Activated naive CD8-positive, alpha-beta T cell (primary cell): ENCODE measurements around the gene TBC1D17.
"Not testable (repeated sequence)": the region's sequence is repeated elsewhere in the genome, so short reads cannot be mapped to it uniquely, and the experiment has no call there.

Source experiments
- H3K27ac Mint-ChIP-seq: one replicate; pipeline ENCODE4 v1.8.0; 2021; ENCODE audit warnings: mixed read lengths
- H3K27me3 Mint-ChIP-seq: one replicate; pipeline ENCODE4 v1.8.0; 2021; ENCODE audit warnings: mixed read lengths
- H3K36me3 Mint-ChIP-seq: one replicate; pipeline ENCODE4 v1.8.0; 2021; ENCODE audit warnings: mixed read lengths
- H3K4me1 Mint-ChIP-seq: one replicate; pipeline ENCODE4 v1.8.0; 2021; ENCODE audit warnings: low read depth, mixed read lengths
- H3K4me3 Mint-ChIP-seq: one replicate; pipeline ENCODE4 v1.8.0; 2021; ENCODE audit warnings: mild to moderate bottlenecking, mixed read lengths
- H3K9me3 Mint-ChIP-seq: one replicate; pipeline ENCODE4 v1.8.0; 2021; ENCODE audit warnings: low read depth, mixed read lengths

The TBC1D17 gene

DNA sequence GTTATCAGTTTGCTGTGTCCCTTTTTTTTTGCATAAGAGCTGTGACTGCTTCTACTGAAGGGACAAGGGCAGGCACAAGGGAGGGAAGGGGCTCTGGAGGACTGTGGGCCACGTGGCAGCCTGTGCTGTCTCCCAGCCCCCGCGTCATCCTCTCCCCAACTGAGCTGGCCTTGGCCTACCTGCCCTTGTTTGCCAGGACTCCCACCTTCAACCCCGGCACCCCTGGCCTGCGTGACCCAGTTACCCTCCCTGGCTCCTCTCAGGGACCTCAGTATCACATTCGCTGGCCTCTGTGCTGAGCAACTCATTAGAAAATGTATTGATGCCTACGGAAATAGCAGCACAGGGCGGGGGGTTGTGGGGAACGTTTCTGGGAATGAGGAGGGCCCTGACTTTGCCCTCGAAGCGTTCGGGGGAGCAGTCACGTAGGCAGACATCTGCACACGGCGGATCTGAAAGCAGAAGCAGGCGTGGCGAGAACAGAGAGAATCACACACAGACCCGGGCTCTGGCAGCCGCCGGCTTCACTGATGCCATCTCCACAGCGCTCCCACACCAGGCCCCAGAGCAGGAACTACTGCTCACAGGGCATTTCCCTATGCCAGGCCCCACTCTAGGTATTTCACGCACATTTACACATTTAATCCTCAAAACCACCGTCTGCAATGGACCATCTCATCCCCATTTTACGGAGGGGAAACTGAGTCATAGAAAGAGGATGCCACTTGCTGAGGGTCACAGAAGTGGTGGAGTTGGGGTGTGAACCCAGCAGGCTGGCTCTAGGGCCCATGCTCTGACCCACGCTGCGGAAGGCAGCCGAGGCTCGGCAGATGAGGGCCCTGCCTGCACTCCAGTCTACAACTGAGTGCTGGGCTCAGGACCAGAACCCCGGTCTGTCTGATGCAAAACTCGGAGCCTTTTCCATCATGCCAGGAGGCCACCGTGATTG, 45.8 kb downstream of the TBC1D17 start:
- no peaks in the 10 kb centered on the region for H3K9me3 Mint-ChIP-seq
- H3K36me3 Mint-ChIP-seq = peaks cover 7% of the 10 kb centered on the region
- peaks cover 43% of the 10 kb centered on the region for H3K4me1 Mint-ChIP-seq
- no peaks in the 10 kb centered on the region for H3K27me3 Mint-ChIP-seq
- H3K27ac Mint-ChIP-seq = no peak overlapping the region
- H3K4me3 Mint-ChIP-seq = no peak overlapping the region

DNA sequence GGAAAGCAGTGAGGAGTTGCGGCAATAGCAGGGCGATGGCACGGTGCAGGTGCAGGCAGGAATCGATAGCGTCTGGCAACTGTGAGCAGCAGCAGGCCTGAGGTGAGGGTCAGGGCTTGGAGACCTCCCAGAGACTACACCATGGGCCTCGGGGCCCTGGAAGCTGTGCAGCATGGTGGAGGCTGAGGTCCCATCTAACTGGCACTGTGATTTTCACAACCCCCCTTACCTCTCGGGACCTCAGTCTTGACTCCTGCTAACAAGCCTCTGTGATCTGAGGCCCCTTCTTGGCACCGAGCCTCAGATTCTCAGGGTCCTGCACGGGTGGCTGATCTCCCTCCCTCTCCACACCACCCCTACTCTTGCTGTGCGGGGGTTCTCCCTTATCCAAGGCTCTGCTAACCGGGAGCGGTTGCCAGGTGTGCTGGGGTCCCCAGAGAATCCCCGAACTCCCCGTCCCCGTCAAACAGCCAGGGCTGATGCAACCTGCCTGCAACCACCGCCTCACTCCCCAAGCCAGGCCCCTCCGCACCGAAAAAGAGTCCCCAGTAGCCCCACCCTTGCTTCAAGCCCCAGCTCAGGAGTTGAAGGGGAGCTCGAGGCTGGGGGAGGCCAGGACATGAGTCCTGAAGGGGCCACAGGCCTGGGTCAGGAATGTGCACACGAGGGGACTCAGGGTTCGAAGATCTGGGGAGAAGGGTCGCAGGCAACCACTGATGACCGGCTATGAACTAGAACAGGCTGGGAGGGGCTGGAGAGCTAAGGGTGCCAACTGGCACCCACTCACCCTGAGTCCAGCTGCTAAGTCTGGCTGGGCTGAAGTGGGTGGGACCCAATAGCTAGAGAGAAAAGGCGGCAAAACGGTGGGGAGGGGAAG, 46.7 kb downstream of the TBC1D17 start:
- Mint-ChIP-seq H3K27me3 (no peaks in the 10 kb centered on the region), H3K4me1 (peaks cover 46% of the 10 kb centered on the region), H3K36me3 (peaks cover 7% of the 10 kb centered on the region), H3K27ac (no peak overlapping the region), H3K4me3 (peak overlapping the region; percentile 20), H3K9me3 (no peaks in the 10 kb centered on the region)

DNA sequence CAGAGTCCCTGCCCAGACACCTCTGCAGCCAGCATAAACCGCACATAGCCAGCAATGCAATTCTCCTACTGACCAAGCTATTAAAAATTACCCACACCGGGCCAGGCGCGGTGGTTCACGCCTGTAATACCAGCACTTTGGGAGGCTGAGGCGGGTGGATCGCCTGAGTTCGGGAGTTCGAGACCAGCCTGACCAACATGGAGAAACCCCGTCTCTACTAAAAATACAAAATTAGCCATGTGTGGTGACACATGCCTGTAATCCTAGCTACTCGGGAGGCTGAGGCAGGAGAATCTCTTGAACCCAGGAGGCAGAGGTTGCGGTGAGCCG, 47.3 kb downstream of the TBC1D17 start:
- H3K9me3 Mint-ChIP-seq, H3K27ac Mint-ChIP-seq, H3K27me3 Mint-ChIP-seq, H3K36me3 Mint-ChIP-seq: not testable (repeated sequence)
- Mint-ChIP-seq H3K4me1 (peaks cover 45% of the 10 kb centered on the region), H3K4me3 (peak overlapping the region; percentile 20)

DNA sequence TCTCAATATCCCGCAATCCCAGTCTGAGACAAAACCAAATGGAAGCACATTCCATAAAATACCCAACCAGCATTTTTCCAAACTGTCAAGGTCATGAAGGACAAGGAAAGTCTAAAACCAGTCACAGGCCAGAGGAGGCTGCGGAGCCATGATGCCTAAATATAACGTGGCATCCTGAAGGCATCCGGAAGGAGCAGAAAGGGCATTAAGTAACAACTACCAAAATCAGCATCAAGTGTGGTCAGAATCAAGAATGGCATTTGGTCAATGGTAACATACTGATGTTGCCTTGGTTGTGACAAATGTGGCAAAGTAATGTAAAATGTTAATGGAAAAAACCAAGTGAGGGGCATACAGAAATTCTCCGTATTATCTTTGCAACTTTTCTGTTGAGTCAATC, 48.0 kb downstream of the TBC1D17 start:
- peak overlapping the region; percentile 41 for H3K4me3 Mint-ChIP-seq
- no peaks in the 10 kb centered on the region for H3K9me3 Mint-ChIP-seq
- H3K4me1 Mint-ChIP-seq = peaks cover 48% of the 10 kb centered on the region
- H3K36me3 Mint-ChIP-seq = peaks cover 10% of the 10 kb centered on the region
- H3K27ac Mint-ChIP-seq = no peak overlapping the region
- no peaks in the 10 kb centered on the region for H3K27me3 Mint-ChIP-seq

DNA sequence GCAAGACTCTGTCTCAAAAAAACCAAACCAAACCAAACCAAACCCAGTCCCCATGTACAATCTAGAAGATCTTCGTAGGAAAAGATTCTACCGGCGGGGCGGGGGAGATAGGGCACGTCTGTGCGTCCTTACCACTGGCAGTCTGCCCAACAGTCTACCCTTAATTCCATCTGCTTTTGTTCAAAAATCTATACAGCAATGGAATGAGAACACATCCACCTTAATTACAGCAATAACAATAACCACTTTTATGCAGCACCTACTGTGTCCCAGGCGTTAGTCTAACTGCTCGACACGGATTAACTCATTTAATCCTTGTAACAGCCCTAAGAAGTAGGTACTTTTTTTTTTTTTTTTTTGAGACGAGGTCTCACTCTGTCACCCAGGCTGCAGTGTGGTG, 49.0 kb downstream of the TBC1D17 start:
- Mint-ChIP-seq H3K36me3 (peaks cover 10% of the 10 kb centered on the region), H3K4me1 (peaks cover 46% of the 10 kb centered on the region), H3K9me3 (no peaks in the 10 kb centered on the region), H3K27ac (no peak overlapping the region), H3K4me3 (peak overlapping the region; percentile 65), H3K27me3 (no peaks in the 10 kb centered on the region)

DNA sequence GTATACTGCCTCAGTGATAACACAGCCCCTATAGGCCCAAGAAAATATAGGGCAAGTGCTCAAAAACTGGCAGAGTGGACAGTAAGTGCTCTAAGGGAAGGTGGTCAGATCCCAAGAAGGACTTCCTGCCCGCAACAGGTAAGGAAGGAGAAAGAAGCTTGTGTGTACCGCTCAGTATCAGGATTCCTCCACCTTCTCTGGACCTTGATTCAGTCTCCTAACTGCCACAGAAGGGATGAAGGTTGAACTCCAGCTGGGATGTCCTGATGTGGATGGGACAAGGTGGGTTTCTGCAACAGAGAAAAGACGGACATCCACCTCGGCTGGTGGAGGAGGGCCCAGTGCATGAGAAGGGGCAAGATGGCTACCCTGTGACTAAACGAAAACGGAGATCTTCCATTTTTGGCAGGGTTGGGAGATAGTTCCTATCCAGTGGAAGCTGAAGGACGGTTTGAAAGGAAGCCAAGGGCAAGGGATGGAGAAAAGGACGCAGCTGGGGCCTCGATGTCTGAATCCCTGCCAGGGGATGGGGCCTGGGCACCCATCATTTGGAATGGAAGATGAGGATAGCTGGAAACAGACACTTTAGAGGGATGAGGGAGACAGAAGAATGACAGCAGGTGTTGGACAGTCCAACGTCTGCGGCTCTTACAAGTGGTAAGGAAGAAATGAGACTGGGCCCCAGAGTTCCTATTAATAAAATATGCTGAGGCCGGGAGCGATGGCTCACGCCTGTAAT, 50.2 kb downstream of the TBC1D17 start:
- peaks cover 50% of the 10 kb centered on the region for H3K4me1 Mint-ChIP-seq
- H3K9me3 Mint-ChIP-seq = no peaks in the 10 kb centered on the region
- H3K36me3 Mint-ChIP-seq = peaks cover 15% of the 10 kb centered on the region
- peak overlapping the region; percentile 99 for H3K4me3 Mint-ChIP-seq
- H3K27ac Mint-ChIP-seq = peak overlapping the region; percentile 99
- H3K27me3 Mint-ChIP-seq = no peaks in the 10 kb centered on the region

DNA sequence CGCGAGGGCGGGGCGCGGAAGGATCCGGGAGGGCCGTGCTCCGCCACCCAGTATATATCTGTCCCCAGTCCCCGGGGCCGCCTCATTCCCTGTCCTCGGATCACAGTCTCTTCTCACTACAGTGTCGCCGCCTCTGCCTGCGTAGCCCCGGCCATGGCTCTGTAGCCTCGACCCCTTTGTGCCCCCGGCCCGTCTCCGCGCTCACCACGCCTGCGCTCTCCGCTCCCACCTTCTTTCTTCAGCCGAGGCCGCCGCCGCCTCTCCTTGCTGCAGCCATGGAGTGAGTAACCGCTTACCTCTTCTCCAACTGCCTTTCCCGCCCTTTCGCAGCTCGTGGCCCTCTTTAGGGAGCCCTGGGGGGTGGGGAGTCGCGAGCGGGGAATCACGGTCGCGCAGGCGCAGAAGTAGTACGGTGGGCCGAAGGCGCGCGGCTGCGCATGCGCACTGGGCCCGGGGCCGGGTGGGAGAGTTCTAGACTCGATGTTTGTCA, 51.7 kb downstream of the TBC1D17 start, which contains the start of the genes ATF5 and NUP62:
Gene ATF5 (plus strand): TSS at position 85 of the 490 bp plus-strand sequence. CDS start 1,646 bp downstream, outside the sequence.
Gene NUP62 (minus strand): TSS at position 384 of the 490 bp plus-strand sequence. CDS start 19,697 bp downstream, outside the sequence.
- Mint-ChIP-seq H3K4me3 (peak within 1 kb of the TSS; percentile 99), H3K27me3 (no peaks in the 10 kb centered on the region), H3K36me3 (peaks cover 17% of the 10 kb centered on the region), H3K27ac (peak within 1 kb of the TSS; percentile 99), H3K4me1 (peaks cover 55% of the 10 kb centered on the region), H3K9me3 (no peaks in the 10 kb centered on the region)

DNA sequence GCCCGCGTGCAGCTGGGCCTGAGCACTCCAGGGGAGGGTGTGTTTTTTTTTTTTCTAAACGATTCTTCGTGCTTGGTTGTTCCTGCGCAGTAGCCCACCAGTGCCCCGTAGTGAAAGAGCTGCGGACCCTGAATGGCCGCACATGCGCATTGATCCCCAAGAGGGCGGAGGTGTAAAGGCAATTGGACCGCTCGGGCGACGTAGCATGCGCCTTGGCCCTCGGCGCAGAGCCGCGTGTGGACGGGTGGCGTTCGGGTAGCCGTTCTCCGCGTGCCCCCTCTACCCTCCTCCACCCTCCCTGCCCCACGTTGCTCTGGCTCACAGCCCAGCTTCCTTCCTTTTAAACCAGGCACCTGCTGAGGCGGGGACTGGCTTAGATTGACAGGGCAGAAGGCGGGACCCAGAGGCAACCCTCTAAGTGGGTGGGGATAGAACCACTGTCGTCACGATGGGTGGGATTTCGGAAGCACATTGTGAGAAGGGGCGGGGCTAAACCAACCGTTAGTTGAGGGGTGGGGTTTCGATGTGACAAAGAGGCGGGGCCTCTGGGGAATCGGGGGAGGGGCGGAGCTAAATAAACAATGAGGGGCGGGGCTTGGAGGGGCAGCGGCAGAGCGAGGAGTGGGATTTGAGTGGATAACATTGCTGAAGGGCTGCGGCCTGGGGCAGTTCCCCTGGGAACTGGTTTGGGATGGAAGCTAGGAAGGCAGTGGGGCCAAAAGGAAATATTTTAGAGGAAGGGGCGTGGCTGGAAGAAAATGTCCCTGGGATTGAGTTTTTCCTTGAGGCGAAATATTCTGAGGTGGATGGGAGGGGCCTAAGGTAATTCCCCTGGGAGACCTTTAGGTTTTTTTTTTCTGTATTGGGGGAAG, 52.3 kb downstream of the TBC1D17 start:
- Mint-ChIP-seq H3K4me3 (peak overlapping the region; percentile 99), H3K9me3 (no peaks in the 10 kb centered on the region), H3K27me3 (no peaks in the 10 kb centered on the region)

DNA sequence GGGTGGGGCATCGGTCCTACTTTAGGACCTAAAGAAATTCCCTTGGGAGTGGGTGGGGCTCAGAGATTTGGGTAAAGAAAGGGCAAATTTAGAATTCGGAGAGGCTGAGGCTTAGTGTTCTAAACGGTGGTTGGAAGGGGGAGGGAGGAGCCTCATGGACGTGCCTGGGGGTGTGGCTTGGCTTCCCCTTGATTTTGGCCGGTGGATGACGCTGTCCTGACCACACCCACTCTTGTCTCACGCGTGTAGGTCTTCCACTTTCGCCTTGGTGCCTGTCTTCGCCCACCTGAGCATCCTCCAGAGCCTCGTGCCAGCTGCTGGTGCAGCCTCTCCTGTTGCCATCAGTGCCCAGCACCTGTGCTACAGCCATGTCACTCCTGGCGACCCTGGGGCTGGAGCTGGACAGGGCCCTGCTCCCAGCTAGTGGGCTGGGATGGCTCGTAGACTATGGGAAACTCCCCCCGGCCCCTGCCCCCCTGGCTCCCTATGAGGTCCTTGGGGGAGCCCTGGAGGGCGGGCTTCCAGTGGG, 53.0 kb downstream of the TBC1D17 start:
- Mint-ChIP-seq H3K9me3 (no peaks in the 10 kb centered on the region), H3K27me3 (no peaks in the 10 kb centered on the region), H3K27ac (no peak overlapping the region), H3K4me1 (peaks cover 50% of the 10 kb centered on the region), H3K4me3 (no peak overlapping the region), H3K36me3 (peaks cover 14% of the 10 kb centered on the region)

More for the DNA sequence above, 52.3 kb downstream of the TBC1D17 start:
- H3K27ac Mint-ChIP-seq = peak overlapping the region; percentile 99
- H3K36me3 Mint-ChIP-seq = peaks cover 17% of the 10 kb centered on the region
- H3K4me1 Mint-ChIP-seq = peaks cover 55% of the 10 kb centered on the region

DNA sequence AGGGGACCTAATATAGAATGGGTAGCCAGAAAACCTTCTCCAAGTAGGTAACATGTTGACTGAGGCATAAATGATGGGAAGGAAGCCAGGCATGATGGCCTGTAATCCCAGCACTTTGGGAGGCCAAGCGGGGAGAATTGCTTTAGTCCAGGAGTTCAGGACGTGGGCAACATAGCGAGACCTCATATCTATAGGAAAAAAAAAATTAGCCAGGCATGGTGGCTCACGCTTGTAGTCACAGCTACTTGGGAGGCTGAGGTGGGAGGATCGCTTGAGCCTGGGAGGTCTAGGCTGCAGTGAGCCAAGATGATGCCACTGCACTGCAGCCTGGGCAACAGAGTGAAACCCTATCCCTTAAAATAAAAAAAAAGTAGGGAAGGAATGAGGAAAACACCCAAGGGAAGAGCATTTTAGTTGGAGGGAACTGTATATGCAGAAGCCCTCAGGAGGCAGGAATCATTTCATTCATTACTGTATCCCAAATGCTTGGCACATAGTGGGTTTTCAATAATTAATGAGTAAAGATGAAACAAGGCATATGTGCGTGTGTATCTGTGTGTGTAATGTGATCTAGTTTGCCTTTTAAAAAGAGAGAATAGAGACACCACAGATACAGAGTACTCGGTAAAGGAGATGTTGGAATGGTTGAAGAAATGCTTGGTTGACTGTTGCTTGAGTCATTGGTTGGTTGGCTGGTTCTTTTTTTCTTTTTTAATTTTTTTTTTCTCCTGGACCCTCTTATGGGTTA, 54.0 kb downstream of the TBC1D17 start:
- Mint-ChIP-seq H3K9me3 (no peaks in the 10 kb centered on the region), H3K27ac (peak overlapping the region; percentile 11), H3K4me1 (peaks cover 47% of the 10 kb centered on the region), H3K27me3 (no peaks in the 10 kb centered on the region), H3K4me3 (peak overlapping the region; percentile 60), H3K36me3 (peaks cover 14% of the 10 kb centered on the region)

DNA sequence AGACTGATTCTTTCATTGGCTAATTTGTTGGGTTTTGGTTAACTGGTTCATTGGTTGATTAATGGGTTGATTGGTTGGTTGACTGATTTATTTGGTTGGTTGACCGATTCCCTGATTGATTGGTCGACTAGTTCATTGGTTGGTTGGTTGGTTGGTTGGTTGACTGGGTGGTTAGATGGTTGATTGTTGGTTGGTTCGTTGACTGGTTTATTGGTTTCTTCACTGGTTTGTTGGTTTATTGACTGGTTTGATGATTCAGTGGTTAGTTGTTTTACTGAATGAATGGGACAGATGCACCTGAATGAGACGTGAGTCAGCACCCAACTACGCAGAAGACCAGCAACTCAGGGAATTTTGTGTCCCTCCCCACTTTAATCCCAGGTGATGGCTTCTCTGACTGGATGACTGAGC, 54.5 kb downstream of the TBC1D17 start:
- Mint-ChIP-seq H3K4me3 (peak overlapping the region; percentile 60), H3K27ac (peak overlapping the region; percentile 54), H3K27me3 (no peaks in the 10 kb centered on the region), H3K9me3 (no peaks in the 10 kb centered on the region), H3K36me3 (peaks cover 14% of the 10 kb centered on the region), H3K4me1 (peaks cover 44% of the 10 kb centered on the region)

DNA sequence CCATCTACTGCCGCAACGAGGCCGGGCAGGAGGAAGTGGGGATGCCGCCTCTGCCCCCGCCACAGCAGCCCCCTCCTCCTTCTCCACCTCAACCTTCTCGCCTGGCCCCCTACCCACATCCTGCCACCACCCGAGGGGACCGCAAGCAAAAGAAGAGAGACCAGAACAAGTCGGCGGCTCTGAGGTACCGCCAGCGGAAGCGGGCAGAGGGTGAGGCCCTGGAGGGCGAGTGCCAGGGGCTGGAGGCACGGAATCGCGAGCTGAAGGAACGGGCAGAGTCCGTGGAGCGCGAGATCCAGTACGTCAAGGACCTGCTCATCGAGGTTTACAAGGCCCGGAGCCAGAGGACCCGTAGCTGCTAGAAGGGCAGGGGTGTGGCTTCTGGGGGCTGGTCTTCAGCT, 55.2 kb downstream of the TBC1D17 start:
- Mint-ChIP-seq H3K27ac (no peak overlapping the region), H3K4me1 (peaks cover 40% of the 10 kb centered on the region)

DNA sequence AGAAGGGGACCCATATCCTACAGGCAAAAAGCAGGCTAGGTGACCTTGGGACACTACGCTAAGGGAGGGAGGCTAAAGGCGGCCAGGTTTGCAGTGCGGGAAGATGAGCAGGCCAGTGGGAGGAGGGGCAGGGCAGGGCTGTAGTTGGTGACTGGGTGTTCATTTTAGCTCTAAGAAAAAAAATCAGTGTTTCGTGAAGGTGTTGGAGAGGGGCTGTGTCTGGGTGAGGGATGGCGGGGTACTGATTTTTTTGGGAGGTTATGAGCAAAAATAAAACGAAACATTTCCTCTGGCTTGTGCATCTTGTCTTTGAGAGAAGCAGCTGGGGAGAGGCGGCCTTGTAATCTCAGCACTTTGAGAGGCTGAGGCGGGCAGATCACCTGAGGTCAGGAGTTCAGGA, 56.1 kb downstream of the TBC1D17 start:
- Mint-ChIP-seq H3K36me3 (peaks cover 10% of the 10 kb centered on the region), H3K4me3 (no peak overlapping the region), H3K4me1 (peaks cover 36% of the 10 kb centered on the region), H3K9me3 (no peaks in the 10 kb centered on the region), H3K27me3 (no peaks in the 10 kb centered on the region), H3K27ac (no peak overlapping the region)

More for the DNA sequence above, 55.2 kb downstream of the TBC1D17 start:
- Mint-ChIP-seq H3K36me3 (peaks cover 10% of the 10 kb centered on the region), H3K27me3 (no peaks in the 10 kb centered on the region), H3K9me3 (no peaks in the 10 kb centered on the region), H3K4me3 (no peak overlapping the region)
